Measurements from ENCODE around the gene LHX3.
"Not testable (repeated sequence)": the region's sequence is repeated elsewhere in the genome, so short reads cannot be mapped to it uniquely, and the experiment has no call there.

The LHX3 gene

GRCh38 chr9:136153381-136154065 lies 51.4 kb downstream of the LHX3 start:
- no peak for DNase-seq (ENCODE audit: low spot score)

- no peak for DNase-seq (ENCODE audit: low spot score)
Measured at GRCh38 chr9:136152931-136153330, 52.0 kb downstream of the LHX3 start.

- no peak for DNase-seq (ENCODE audit: low spot score)
Measured at GRCh38 chr9:136152543-136152866, 52.4 kb downstream of the LHX3 start.

GRCh38 chr9:136151848-136152542 lies 52.9 kb downstream of the LHX3 start:
- no peak for DNase-seq (ENCODE audit: low spot score)

- DNase-seq (ENCODE audit: low spot score) = no peak
Measured at GRCh38 chr9:136151214-136151804, 53.6 kb downstream of the LHX3 start.

GRCh38 chr9:136150664-136151213 lies 54.2 kb downstream of the LHX3 start:
- DNase-seq (ENCODE audit: low spot score) = not testable (repeated sequence)

- DNase-seq (ENCODE audit: low spot score) = no peak
Measured at GRCh38 chr9:136149853-136150252, 55.1 kb downstream of the LHX3 start.

GRCh38 chr9:136149337-136149736 lies 55.6 kb downstream of the LHX3 start:
- DNase-seq (ENCODE audit: low spot score) = no peak

- no peak for DNase-seq (ENCODE audit: low spot score)
Measured at GRCh38 chr9:136148766-136149165, 56.2 kb downstream of the LHX3 start.

- no peak for DNase-seq (ENCODE audit: low spot score)
Measured at GRCh38 chr9:136147890-136148714, 56.8 kb downstream of the LHX3 start.

- no peak for DNase-seq (ENCODE audit: low spot score)
Measured at GRCh38 chr9:136147038-136147889, 57.7 kb downstream of the LHX3 start.
